ENCODE measurements around the gene STK24. TPM values are rescaled to one million over a fixed set of nuclear protein-coding genes. Genes with fewer than 3 reads are reported as not detected.

STK24 gene
- polyA plus RNA-seq, 2 of the 4 experiments (the other 2 are of a cell fraction): 46.1 to 55.6 TPM

- ATAC-seq (no peak), DNase-seq (ENCODE audit: low read depth in 1 of 2, low spot score in 1 of 2) (no peak), FAIRE-seq (no peak)
- ChIA-PET CTCF (interaction anchor here (0.5 to 2.4 kb wide), 8 partner anchors 10 to 158 kb away, joined by 3 to 7 read pairs (median 4); no protein-coding TSS in a partner anchor), POLR2A (no interaction called here)
- Histone ChIP-seq H3K27ac (no peak overlapping the region), H3K4me3 (no peak overlapping the region), H3K9me3 (no peaks in the 10 kb centered on the region), H3K4me2 (no peak overlapping the region), H3K4me1 (peaks cover 7% of the 10 kb centered on the region; the same call in 2 of the 3 replicates)
- 87% methylated on average over 5 of the region's 5 CpGs for WGBS (ENCODE audit: missing lambda C conversion rate)
- no peak for TF ChIP-seq FOSB (CRISPR knock-in tag; IDR thresholded peaks at IDR 0.05)
Observed at GRCh38 chr13:98541191-98541590, 35.7 kb downstream of the STK24 start.

- no peak for FAIRE-seq
- Histone ChIP-seq H3K4me3 (no peak overlapping the region), H3K9me3 (no peaks in the 10 kb centered on the region), H3K4me2 (no peak overlapping the region), H3K27ac (no peak overlapping the region), H3K4me1 (peaks cover 14% of the 10 kb centered on the region; the same call in 2 of the 3 replicates)
- WGBS (ENCODE audit: missing lambda C conversion rate): 73% methylated on average over 1 of the region's 1 CpG
- DNase-seq (ENCODE audit: low read depth in 1 of 2, low spot score in 1 of 2): no peak
- ATAC-seq: no peak
- ChIA-PET POLR2A (no interaction called here), CTCF (interaction anchor here (1.0 to 2.4 kb wide), 6 partner anchors 9 to 299 kb away, joined by 3 to 7 read pairs (median 4); no protein-coding TSS in a partner anchor)
- TF ChIP-seq MAX (IDR thresholded peaks at IDR 0.05) (no peak), ZNF302 (CRISPR knock-in tag; IDR thresholded peaks at IDR 0.05) (no peak), NFE2L2 (conservative IDR thresholded peaks at IDR 0.05; ENCODE audit: low read length) (no peak), HOXA7 (CRISPR knock-in tag; IDR thresholded peaks at IDR 0.05) (no peak), CHD2 (IDR thresholded peaks at IDR 0.05; ENCODE audit: low read length, partially characterized antibody) (no peak), HDAC2 (IDR thresholded peaks at IDR 0.05) (no peak), BHLHE40 (IDR thresholded peaks at IDR 0.05; ENCODE audit: low read depth, low read length) (no peak), MAFK (IDR thresholded peaks at IDR 0.05; ENCODE audit: partially characterized antibody) (no peak), NR3C1 (IDR thresholded peaks at IDR 0.05) (no peak), RCOR1 (IDR thresholded peaks at IDR 0.05; ENCODE audit: low read depth, low read length) (no peak), JUN (IDR thresholded peaks at IDR 0.05) (no peak), GATA3 (IDR thresholded peaks at IDR 0.05; ENCODE audit: borderline replicate concordance) (no peak), PHF8 (IDR thresholded peaks at IDR 0.05; ENCODE audit: borderline replicate concordance, low read depth) (no peak), RFX5 (IDR thresholded peaks at IDR 0.05) (no peak), EP300 (IDR thresholded peaks at IDR 0.05) (no peak), FOXS1 (CRISPR knock-in tag; IDR thresholded peaks at IDR 0.05) (no peak), HES2 (IDR thresholded peaks at IDR 0.05) (no peak), RAD21 (conservative IDR thresholded peaks at IDR 0.05 in 1 of 2, IDR thresholded peaks at IDR 0.05 in 1 of 2) (no peak)
Observed at GRCh38 chr13:98540476-98540875, 36.4 kb downstream of the STK24 start.

- FAIRE-seq (no peak), ATAC-seq (no peak), DNase-seq (ENCODE audit: low read depth in 1 of 2, low spot score in 1 of 2) (no peak)
- ChIA-PET CTCF (interaction anchor here (1.0 to 2.4 kb wide), 3 partner anchors 13 to 300 kb away, joined by 3 to 7 read pairs (median 5); no protein-coding TSS in a partner anchor), POLR2A (no interaction called here)
- no peak overlapping the region for H3K4me2 ChIP-seq
- TF ChIP-seq CBX8 (IDR thresholded peaks at IDR 0.05): no peak
- no peak for TF ChIP-seq MAZ (IDR thresholded peaks at IDR 0.05; ENCODE audit: borderline replicate concordance, low read depth, low read length)
- TF ChIP-seq BCL3 (IDR thresholded peaks at IDR 0.05): no peak
- TF ChIP-seq MAX (IDR thresholded peaks at IDR 0.05): no peak
- TF ChIP-seq KDM1A (IDR thresholded peaks at IDR 0.05; ENCODE audit: low read depth): no peak
- TF ChIP-seq ESRRA (IDR thresholded peaks at IDR 0.05; ENCODE audit: borderline replicate concordance, low read length): no peak
- TF ChIP-seq SMC3 (IDR thresholded peaks at IDR 0.05): no peak
- TF ChIP-seq MYC (IDR thresholded peaks at IDR 0.05; ENCODE audit: borderline replicate concordance, low read length): no peak
- no peak for TF ChIP-seq HOXA7 (CRISPR knock-in tag; IDR thresholded peaks at IDR 0.05)
- no peak for TF ChIP-seq CBX2 (IDR thresholded peaks at IDR 0.05; ENCODE audit: borderline replicate concordance, low read depth)
- TF ChIP-seq KDM5A (IDR thresholded peaks at IDR 0.05): no peak
- 91% methylated on average over 7 of the region's 7 CpGs for WGBS (ENCODE audit: missing lambda C conversion rate)
- no peaks in the 10 kb centered on the region for H3K9me3 ChIP-seq
- H3K4me3 ChIP-seq: no peak overlapping the region
- no peak overlapping the region for H3K27ac ChIP-seq
- H3K4me1 ChIP-seq: peaks cover 20% of the 10 kb centered on the region; the same call in 2 of the 3 replicates
Observed at GRCh38 chr13:98539666-98540065, 37.2 kb downstream of the STK24 start.

All from A549 (cell line).